Stimulated activated CD4-positive, alpha-beta T cell treated with anti-CD3 and anti-CD28 coated beads, Interleukin-12 subunit alpha, Interleukin-12 subunit beta, amount 100 ng/mL, for 4 hours (primary cell): Measurements from ENCODE around the gene BDH1.
A peak's percentile ranks its signal among the peaks of the same experiment; 100 is the strongest.
"Not testable (repeated sequence)": the region's sequence is repeated elsewhere in the genome, so short reads cannot be mapped to it uniquely, and the experiment has no call there.

Source experiments
- DNase-seq: peaks from one replicate; pipeline ENCODE4 v3.0.0-alpha.2; 2020

The BDH1 gene

GRCh38 chr3:197577366-197578074 is 21.8 kb upstream of the BDH1 start:
- DNase-seq: no peak

DNA sequence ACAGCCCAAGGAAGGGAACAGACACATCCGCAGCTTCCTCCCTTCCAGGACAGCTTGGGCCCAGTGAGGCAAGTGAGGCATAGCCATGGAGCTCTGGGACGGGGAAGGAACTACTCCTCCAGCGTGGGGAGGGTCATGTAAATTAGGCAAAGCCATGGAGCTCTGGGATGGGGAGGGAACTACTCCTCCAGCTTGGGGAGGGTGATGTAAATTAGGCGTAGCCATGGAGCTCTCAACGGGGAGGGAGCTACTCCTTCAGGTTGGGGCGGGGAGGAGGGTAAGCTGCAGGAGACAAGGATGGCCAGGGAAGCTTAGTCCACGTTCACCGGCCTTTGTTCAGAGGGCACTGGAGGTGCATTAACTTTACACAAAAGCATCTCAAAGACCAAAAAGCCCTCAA is 21.1 kb upstream of the BDH1 start:
- DNase-seq: no peak

DNA sequence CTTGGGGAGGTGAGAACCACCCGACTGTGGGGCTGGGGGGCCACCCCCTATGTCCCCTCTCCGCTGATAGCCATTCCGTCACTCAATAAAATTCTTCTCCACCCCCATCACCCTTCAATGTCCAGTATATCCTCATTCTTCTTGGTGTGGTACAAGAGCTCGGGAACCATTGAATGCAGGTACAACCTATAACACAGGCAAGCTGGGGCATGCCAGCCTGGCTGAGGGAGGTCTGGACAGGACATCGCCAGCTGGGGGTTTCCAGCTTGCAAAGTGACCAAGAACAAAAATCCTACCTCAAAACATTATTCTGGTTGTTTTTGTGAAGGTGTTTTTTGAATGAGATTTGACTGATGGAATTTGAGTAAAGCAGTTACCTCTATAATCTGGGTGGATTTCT is 19.6 kb upstream of the BDH1 start:
- DNase-seq: no peak

- not testable (repeated sequence) for DNase-seq
These were observed 18.7 kb upstream of the BDH1 start for GRCh38 chr3:197574396-197574991.

- DNase-seq: no peak
These were observed 17.4 kb upstream of the BDH1 start for GRCh38 chr3:197573048-197573767.

DNA sequence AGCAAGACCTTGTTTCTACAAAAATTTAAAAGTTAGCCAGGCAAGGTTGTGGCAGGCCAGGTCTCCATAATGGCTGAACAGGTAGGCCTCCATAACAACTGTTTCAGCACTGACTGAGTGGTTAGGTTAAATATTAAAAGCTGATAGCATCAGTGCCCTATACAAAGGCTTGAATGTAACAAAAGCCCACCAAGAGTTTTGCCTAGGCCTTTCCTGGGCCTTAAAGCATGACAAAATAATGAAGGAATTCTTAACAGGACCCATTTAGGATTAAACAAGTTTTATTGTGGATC is 16.1 kb upstream of the BDH1 start:
- DNase-seq: not testable (repeated sequence)

GRCh38 chr3:197571074-197571879 is 15.5 kb upstream of the BDH1 start:
- DNase-seq: not testable (repeated sequence)

DNA sequence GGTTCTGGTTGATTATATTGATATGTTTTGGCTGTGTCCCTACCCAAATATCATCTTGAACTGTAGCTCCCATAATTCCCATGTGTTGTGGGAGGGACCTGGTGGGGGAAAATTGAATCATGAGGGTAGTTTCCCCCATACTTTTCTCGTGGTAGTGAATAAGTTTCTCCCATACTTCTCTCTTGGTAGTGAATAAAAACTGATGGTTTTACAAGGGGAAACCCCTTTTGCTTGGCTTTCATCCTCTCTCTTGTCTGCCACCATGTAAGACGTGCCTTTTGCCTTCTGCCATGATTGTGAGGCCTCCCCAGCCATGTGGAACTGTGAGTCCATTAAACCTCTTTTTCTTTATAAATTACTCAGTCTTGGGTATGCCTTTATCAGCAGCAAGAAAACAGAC is 13.7 kb upstream of the BDH1 start:
- not testable (repeated sequence) for DNase-seq

- no peak for DNase-seq
These were observed 12.3 kb upstream of the BDH1 start for GRCh38 chr3:197567904-197568681.

DNA sequence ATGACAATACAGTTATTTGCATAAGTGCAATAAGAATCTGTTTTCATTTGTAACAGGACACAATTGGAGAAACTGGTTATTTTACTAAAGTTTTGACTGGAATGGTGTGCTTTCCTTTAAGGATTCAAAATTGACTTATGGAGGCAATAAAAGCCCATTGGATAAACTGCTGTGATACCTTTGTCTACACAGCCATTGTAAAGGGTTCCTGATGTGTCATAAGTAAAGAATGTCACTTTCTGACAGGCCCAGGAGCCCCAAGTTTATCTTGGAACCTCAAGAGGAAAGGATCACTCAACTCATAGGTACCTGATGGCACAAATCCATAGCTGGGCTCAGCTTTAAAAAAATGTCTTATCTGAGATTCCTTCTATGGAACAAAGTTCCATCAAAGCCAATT is 10.4 kb upstream of the BDH1 start:
- DNase-seq: not testable (repeated sequence)

DNA sequence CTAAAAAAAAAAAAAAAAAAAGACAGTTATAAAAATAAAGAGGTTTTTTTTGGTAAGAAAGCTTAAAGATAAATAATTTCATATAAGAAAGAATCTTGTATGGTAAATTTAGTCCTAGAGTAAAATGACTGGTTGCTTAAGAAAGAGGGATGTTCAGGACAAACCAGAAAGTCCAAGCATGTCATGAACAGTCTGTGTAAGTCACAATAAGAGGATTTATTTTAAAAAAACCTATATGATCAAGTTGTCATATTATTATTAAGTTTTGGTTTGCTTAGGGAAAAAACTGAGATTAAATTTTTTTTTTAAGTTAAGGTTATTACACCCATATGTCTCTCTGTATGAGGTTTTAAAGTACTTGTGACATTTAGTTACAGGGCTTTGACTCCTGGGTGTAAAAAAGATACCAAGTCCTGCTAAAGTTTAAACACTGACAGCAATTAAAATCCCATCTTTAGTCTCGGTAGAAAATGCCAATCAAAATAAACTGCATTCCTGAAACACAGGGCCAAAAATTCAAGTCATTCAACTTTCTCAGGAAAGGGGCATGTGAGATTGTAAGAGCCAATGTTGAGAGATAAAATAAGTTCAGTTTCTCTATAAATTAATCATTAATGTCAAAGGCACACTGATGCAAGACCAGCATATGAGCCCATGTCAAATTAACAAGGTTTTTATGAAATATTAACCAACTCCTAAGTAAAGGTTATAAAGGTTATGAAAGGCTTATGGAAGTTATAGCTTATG is 8.5 kb upstream of the BDH1 start:
- DNase-seq: no peak

GRCh38 chr3:197562398-197563251 is 6.9 kb upstream of the BDH1 start:
- DNase-seq: no peak

GRCh38 chr3:197561926-197562325 is 6.2 kb upstream of the BDH1 start:
- no peak for DNase-seq

DNA sequence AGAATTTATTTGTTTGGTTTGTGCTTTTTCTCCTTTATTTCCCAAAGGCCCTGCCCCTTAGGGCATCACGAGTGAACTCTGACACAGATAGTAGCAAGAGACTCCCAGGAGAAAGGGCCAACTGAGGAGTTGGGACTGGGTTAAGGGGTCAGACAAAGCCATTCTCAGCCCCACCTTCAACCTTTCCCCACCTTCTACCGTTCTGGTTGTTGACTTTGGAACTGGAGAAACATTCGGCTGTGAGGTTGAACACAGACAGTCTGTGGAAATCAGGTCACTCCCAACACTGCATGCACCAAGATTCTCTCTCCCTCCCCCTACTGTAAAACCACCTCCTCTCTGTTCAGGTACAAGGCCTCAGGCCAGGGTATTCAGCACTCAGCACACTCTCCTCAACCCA is 3.9 kb upstream of the BDH1 start:
- DNase-seq: no peak

GRCh38 chr3:197554562-197555280 is 1.0 kb downstream of the BDH1 start:
- peak; percentile 90 for DNase-seq

GRCh38 chr3:197554196-197554561 is 1.6 kb downstream of the BDH1 start:
- no peak for DNase-seq

DNA sequence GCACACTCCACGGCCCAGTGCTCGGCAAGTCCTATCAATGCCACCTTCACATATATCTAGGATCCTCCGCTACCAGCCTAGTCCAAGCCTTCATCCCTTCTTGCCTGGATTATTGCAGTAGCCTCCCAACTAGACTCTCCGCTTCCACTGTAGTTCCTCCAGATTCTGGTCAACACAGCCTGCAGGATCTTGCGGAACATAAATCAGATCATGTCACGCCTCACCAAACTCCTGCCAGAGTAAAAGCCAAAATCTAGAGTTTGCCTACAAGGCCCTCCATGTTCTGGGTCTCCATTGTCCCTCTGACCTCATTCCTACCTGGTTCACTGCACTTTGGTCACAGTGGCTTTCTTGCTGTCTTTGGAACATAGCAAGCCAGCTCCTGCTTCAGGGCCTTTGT is 3.6 kb downstream of the BDH1 start:
- DNase-seq: no peak

DNA sequence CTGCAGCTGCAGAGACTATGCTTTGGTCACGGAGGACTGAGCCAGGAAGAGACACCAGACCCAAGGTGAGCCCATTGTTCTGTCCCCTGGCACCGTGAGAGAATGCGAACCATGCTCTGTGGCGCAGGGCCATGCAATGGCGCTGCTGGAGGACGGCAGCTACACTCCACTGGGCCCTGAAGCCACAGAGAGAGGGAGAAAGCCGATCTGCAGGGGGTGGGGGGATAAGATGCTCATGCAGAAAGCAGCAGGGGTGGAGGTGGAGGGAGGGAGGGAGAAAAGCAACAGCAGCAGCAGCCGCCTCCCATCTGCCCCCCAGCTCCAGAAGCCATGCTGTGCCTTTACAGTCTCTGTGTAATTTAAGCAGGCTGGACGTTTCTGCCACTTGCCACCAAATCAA is 5.3 kb downstream of the BDH1 start:
- no peak for DNase-seq

- DNase-seq: no peak
These were observed 6.4 kb downstream of the BDH1 start for GRCh38 chr3:197549261-197549885.
